ENCODE results near the gene CST11.

DNA sequence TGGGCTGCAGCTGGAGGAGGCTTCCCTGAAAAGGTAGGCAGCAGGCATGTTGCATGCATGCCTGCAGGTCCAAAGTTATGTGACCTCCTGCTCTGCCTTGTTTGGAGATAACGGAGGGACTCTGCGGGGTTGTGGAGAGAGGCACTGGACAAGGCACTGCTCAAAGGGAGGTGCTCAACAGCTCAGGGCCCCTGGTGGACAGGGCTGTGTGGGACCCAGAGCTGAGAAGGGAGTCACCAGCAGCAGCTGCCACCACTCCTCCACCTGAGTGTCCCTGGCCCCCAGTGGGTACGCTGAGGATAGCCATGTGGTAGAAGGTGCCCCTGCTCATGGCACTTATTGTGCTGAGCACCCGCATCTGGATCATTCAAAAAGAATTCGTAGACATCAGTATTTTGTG is 22.7 kb upstream of the CST11 start:
- TF ChIP-seq EP300 (IDR thresholded peaks at IDR 0.05; ENCODE audit: low read depth), result no peak
- TF ChIP-seq, protein P1, sequence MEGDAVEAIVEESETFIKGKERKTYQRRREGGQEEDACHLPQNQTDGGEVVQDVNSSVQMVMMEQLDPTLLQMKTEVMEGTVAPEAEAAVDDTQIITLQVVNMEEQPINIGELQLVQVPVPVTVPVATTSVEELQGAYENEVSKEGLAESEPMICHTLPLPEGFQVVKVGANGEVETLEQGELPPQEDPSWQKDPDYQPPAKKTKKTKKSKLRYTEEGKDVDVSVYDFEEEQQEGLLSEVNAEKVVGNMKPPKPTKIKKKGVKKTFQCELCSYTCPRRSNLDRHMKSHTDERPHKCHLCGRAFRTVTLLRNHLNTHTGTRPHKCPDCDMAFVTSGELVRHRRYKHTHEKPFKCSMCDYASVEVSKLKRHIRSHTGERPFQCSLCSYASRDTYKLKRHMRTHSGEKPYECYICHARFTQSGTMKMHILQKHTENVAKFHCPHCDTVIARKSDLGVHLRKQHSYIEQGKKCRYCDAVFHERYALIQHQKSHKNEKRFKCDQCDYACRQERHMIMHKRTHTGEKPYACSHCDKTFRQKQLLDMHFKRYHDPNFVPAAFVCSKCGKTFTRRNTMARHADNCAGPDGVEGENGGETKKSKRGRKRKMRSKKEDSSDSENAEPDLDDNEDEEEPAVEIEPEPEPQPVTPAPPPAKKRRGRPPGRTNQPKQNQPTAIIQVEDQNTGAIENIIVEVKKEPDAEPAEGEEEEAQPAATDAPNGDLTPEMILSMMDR (IDR thresholded peaks at IDR 0.05), result no peak
- no peak for TF ChIP-seq POLR2AphosphoS5 (IDR thresholded peaks at IDR 0.05)
- TF ChIP-seq POLR2A (IDR thresholded peaks at IDR 0.05), result no peak
